HuH-7.5 (cell line): ENCODE data around the gene ELMOD1.

Source experiments
- DNase-seq: peaks from one replicate; pipeline ENCODE4 v3.0.0; 2011; ENCODE audit warnings: low spot score

The ELMOD1 gene

DNA sequence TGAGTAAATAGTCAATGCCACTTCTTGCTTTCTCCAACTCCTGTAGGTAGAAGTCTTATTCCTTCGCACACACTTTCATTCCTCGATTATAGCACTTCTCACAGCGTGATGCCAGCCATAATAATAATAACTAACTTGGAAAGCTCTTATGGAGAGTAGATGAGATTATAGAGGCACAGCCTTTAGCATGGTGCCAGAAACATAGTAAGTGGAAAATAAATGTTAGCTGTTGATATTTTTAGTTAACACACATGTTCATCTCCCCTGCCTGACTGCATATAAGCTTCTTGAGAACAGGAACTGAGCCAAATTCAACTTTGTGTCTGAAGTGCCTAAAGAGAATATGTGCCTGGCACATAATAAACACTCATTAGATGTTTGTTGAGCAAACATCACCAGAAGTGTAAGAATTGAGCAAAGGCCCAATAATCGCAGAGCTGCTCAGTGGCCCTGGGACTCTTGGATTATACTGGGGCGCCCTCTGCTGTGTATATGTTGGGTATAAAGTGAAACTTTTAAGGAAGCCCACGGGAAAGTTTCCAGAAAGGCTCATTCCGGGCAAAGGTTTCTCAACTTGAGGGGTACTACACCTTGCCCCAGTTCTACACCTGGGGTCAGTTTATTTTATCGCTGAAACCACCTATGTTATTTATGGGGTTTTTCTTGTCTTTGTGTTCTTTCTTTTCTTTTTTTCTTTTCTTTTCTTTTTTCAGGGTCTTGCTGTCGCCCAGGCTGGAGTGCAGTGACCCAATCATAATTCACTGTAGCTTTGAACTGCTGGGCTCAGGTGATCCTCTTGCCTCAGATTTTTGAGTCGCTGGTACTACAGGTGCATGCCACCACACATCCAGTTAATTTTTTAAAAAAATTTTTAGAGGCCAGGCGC, 98.6 kb downstream of the ELMOD1 start:
- peak; percentile 17 for DNase-seq

- DNase-seq, result no peak
Measured at GRCh38 chr11:107691000-107691750, 100.2 kb downstream of the ELMOD1 start.

DNA sequence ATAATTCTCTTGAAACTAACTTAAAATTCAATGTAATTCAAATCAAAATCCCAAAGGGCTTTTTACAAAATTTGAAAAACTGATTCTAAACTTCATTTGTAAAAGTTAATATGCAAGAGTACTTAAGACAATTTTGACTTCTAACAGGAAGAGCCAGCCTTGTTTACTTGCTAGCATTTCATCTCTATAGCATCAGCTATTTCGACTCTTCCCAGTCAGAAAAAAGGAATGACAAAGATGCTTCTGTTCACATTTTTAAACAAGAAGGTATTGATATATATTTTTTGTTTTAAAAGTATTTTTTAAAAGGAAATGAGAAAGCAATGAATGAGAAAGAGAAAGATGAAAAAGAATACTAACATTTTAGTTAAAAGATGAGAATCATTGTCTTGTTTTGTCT, 104.5 kb downstream of the ELMOD1 start:
- DNase-seq, result no peak

GRCh38 chr11:107696140-107696539, 105.2 kb downstream of the ELMOD1 start:
- DNase-seq, result no peak

GRCh38 chr11:107697291-107697690, 106.3 kb downstream of the ELMOD1 start:
- DNase-seq, result no peak

DNA sequence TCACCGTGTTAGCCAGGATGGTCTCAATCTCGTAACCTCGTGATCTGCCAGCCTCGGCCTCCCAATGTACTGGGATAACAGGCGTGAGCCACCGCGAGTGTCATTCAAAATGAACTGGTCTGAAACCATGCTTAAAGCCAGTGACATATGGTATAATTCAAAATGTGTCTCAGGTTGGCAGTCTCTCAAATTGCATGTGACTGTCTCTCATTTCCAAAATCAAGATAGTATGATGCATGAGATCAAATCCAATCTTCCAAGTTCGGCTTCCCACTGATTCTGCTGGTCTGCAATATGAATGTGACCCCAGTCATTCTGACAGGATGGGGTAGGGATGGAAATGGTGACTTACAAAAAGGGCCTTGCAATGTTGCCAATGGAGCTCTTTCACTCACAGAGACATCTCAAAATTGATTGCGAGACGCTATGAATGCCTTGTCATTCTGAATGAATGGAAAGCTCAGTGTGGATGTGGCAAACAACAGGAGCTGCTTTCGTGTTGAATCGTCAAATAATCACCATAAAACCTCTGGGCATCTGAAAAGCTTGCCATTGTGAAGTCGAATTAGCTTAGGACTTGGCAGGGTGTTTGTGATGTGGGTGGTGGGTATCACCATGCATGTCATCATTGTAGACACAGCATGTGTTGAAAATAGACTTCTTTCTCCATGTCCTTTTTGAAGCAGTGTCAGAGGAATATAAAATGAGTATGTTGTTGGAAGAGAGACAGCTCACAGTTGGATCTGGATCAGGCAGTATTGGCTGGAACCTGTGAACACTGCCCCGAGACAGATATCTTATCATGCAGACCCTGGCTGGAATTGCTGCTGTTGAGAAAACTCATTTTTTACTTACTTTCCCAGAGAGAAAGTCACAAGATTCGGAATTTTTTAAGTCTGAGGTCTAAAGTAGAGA, 108.7 kb downstream of the ELMOD1 start:
- DNase-seq, result no peak

- DNase-seq, result no peak
Measured at GRCh38 chr11:107702109-107702660, 111.2 kb downstream of the ELMOD1 start.

GRCh38 chr11:107702723-107703122, 111.8 kb downstream of the ELMOD1 start:
- DNase-seq, result no peak

DNA sequence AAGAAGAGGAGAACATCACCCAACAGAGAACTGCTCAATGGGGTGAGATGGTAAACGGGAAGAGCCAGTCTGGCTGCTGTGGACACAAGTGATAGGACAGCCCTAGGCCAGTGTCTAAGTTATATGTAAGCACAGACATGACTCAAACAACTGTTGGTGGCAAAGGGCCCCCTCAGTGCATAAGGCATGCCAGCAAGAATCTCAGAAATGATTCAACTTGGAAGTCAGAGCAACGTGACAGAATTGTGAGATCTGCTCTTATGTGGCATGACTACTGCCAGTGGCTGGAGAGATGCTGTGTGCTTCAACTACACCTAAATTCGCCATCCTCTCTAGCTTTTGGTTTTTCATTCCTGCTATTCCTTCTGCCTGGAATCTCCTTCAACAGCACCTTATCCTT, 113.5 kb downstream of the ELMOD1 start:
- no peak for DNase-seq

- no peak for DNase-seq
Measured at GRCh38 chr11:107705027-107705426, 114.1 kb downstream of the ELMOD1 start.

- no peak for DNase-seq
Measured at GRCh38 chr11:107706531-107706930, 115.6 kb downstream of the ELMOD1 start.

DNA sequence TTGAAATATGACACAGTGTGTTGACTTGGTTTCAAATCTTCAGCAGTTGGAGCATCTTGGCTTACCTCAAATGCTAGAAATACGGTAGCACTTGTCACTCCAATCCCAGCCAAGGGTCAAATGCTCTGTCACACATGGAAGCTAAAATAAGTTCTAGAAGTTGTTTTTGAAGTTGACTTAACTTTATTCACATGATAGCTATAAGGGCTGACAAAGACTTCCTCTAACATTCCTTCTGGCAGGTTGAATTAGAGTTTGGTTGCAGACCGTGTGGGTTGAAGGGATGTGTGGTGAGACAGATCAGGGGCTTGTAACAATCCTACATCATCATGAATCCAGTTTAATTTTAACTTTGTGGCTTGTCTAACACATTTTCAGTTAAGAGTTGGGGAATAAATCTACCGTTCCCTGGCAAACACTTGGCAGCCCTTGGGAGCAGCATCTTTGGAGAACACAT, 116.3 kb downstream of the ELMOD1 start:
- DNase-seq, result no peak

DNA sequence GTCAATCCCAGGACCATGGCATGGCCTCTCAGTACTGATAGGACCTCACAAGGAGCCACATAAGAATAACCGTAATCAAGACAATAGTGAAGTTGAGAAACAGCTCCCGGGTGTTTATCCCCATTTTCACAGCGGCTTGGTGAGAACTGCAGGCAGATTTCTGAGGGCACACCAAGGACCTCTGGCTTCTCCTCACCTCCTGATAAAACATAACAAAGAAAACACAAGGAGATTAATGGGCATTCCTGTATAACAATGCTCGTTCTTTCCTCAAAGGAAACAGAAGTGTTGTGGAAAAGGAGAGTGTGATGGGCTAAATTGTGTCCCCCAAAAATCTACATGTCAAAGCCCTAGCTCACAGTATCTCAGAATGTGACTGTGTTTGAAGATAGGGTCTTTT, 116.9 kb downstream of the ELMOD1 start:
- DNase-seq, result no peak

DNA sequence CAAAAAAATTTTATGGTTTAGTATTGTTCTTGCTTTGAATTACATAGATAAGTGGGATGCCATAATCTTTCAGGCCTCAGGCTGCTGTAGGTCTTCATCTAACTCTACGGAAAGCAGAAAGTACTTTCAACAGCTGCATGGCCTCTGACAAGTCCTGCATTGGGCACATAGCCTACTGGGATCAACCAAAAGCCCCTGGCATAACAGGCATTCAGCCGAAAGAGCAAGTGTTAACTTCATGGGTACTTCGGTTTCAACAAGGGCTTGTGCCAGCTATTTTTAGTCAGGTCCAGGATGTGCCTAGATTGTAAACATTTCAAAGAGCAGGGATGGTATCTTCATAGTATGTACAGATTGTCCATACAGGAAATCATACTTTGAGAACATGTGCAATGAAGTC, 117.8 kb downstream of the ELMOD1 start:
- DNase-seq, result no peak

DNA sequence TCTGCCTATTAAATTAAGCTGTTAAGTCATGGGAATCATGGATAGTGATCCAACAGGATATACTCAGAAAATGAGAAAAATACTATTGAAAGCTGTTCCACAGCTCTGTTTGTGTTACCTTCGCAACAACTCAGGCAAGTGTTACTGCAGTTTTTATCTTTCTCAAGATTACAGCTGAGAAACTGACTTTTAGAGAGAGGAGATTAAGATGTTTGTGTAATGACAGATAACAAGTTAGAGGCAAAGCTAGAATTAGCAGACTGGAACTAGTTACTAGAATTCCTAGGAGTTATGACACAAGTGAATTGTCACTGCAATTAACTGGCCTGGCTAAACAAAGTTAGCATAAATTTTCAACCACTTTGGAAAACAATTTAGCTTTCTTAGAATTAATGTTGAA, 119.4 kb downstream of the ELMOD1 start:
- DNase-seq, result no peak

DNA sequence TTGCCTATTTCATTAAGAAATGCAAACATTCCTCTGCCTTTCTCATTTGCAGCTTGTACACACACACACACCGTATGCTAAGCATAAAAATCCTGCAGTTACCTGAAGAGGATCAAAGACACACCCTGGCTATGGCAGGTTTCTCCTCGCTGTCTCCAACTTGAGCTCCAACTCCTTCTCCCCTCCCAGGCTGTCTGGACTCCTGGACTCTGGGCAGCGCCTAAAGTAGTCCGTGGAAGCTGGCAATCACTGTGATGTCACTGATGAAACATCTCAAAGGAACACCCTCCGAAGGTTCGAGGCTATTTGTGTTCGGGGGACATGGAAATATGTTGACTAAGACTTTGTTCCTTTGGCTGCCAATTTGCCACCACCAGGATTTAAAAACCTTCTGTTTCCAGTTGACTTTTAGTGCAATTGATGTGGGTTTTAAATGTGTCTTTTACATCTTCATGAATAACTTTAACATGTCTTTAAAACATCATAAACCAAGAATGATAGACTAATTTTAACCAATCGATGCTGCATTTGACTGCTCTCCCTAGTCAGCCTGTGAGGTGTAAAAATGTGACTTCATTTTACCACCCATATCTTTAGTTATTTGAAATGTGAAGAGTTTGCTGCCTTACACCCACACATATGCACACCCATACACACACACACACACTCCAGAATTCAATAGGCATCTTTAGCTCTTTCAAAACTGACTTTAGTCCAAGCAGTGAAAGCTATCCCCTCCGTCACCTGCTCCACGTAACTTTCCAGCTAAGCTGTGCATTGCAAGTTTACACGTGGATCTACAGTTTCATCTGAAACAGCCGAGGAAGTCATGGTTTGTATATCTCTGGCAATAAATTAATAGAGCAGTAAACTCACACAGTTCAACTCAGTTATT, 121.2 kb downstream of the ELMOD1 start, which contains the start of gene SLN:
TSS of gene SLN (minus strand) at position 196 of the 895 bp plus-strand sequence.
- no peak for DNase-seq

- no peak for DNase-seq
Measured at GRCh38 chr11:107713009-107713408, 122.1 kb downstream of the ELMOD1 start.
